ENCODE data around the gene NCEH1.
A peak's percentile ranks its signal among the peaks of the same experiment; 100 is the strongest.
"Not testable (repeated sequence)": the region's sequence is repeated elsewhere in the genome, so short reads cannot be mapped to it uniquely, and the experiment has no call there.

NCEH1 gene

DNA sequence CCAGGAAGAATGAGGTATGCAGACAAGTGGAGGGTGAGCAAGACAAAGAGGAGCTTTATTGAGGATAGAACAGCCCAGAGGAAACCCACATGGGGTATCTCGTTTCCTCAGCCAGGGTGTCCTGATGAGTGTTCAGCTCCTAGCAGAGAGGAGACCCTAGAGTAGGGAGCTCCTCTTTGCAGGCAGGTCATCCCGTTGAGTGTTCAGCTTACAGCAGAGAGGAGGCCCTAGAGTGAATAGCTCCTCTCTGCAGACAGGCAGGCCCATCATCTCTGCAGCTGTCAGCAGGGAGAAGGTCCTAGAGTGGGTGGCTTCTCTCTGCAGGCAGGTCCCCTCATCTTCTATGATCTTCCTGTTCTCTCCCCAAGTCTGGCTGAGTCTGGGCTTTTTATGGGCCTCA, 97.0 kb downstream of the NCEH1 start:
- DNase-seq (ENCODE audit: low spot score), result no peak

DNA sequence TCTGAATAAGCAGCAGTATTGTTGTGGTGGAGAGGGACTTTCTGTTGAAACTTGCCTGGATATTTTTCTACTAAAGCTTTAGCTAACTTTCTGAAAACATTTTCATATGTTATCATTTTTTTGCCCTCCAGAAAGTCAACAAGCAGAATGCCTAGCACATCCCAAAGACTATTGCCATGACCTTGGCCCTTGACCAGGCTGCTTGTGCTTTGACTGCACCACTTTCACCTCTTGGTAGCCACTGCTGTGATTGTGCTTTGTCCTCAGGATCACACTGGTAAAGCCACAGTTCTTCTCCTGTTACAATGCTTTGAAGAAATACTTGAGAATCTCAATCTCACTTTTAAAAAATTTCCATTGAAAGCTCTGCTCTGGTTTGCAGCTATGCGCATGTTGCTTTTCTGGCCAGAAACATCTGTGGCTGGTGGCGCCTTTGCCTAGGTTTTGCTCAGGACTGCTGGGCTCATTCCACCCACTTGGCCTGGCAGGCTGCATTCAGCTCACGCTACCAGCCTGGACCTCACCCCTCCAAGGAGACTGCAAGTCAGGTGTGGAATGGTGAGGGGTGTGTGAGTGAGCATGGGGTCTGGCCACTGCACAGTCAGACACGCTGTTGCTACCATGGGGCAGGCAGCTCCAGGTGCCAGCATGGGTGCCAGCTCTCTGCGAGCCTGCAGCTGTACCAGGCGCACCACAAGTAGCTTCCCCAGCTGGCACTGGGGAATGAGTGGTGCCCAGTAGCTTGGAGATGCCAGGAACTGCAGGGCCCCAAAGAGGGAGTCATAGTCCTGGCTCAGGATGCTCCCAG, 97.8 kb downstream of the NCEH1 start:
- no peak for DNase-seq (ENCODE audit: low spot score)

DNA sequence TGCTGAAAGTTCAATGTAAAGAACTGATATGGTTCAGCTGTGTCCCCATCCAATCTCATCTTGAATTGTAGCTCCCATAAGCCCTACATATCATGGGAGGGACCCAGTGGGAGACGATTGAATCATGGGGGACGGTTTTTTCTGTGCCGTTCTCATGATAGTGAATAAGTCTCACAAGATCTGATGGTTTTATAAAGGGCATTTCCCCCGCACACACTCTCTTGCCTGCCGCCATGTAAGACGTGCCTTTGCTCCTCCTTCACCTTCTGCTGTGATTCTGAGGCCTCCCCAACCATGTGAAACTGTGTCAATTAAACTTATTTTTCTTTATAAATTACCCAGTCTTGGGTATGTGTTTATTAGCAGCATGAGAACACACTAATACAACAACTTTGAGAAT, 101.1 kb downstream of the NCEH1 start:
- no peak for DNase-seq (ENCODE audit: low spot score)

DNA sequence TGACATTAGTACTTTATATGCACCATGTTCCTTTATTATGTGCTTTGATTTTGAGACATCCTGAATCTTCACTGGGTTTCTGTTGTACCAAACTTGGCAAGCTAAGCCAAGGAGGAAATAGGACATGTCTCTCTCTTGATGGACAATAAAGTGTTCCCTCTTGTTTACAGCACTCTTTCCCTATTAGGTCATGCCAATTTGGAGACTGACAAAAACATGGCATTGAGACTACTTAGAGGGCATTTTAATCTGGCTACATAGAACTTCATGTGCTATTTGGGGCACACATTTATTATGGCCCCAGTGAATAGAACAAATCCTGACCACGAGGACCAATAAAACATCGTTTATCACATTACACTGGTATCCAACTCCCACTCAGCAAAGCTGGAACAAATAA, 102.3 kb downstream of the NCEH1 start:
- no peak for DNase-seq (ENCODE audit: low spot score)

DNA sequence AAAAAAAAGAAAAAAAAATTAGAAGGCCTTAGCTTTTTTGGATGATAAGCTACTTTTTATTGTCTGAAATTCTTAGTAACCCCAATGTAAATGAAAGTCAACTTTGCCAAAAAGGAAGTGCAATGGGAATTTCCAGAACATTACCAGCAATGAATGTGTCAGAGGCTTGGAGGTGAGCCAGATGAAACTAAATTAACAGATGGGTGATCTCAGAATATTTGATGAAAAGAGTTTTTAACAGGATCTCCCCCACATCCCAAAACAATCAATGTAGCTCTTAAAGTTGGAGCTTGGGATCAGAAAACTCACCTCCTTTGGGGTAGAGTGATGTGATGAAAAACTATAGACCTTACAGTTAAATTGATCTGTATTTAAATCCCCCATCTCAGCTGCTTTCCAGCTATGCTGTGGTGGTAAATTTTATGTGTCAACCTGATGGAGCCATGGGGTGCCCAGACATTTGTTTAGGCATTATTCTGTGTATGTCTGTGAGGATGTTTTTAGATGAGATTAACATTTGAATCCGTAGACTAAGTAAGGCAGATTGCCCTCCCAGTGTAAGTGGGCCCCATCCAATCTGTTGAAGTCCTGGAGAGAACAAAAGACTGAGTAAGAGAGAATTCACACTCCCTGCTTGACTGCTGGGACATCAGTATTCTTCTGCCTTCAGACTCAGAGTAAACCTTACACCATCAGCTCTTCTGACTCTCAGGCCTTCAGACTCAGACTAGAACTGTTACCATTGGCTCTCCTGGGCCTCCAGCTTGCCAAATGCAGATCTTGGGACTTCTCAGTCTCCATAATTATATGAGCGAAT, 103.4 kb downstream of the NCEH1 start:
- no peak for DNase-seq (ENCODE audit: low spot score)

DNA sequence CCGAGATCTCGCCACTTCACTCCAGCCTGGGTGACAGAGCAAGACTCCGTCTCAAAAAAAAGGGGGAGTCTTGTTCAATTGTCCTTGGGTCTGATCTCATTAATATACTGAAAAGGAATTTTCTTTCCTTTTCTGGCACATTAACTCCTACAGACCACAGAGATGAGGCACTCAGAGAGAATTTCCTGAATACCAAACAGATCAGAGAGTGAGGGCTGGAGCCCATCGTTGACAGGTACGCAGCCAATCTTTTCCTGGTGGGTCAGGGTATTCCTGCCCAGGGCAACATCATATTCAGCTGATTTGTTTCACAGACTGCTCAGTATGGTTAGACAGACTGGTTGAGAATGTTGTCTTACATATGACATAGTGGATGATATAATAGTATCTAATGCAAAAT, 104.8 kb downstream of the NCEH1 start:
- no peak for DNase-seq (ENCODE audit: low spot score)

DNA sequence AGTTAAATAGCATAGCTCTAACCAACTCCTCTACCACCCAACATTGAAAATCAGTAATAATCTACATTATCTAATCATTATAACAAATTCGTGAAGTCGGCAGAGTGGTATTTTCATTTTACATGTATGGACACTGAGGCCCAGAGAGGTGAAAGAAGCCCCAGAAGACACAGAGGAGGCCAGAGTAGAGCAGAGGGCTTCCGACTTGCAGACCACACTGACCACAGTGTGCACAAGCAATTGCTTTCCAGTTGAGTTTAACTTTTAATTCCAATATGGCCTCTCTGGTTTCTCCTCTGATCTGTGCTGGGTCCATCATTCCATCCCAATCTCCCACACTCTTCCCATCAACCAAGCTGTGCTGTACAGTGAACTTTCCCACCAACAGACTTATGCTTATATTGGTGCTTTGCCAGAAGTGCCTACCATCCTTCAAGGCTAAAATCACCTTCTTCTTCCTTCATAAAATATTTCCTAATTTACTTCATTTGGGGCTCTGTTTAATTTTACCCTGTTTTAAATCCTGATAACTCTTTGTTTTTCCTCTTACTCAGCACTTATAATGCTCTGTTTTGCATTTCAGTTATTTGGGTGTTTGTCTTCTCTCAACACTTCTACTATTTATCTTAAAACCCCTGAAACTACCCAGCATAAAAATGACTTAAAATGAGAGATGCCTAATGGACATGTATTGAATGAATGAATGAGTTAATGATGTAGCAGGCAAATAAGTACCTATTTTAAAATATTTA, 105.8 kb downstream of the NCEH1 start:
- DNase-seq (ENCODE audit: low spot score), result no peak

DNA sequence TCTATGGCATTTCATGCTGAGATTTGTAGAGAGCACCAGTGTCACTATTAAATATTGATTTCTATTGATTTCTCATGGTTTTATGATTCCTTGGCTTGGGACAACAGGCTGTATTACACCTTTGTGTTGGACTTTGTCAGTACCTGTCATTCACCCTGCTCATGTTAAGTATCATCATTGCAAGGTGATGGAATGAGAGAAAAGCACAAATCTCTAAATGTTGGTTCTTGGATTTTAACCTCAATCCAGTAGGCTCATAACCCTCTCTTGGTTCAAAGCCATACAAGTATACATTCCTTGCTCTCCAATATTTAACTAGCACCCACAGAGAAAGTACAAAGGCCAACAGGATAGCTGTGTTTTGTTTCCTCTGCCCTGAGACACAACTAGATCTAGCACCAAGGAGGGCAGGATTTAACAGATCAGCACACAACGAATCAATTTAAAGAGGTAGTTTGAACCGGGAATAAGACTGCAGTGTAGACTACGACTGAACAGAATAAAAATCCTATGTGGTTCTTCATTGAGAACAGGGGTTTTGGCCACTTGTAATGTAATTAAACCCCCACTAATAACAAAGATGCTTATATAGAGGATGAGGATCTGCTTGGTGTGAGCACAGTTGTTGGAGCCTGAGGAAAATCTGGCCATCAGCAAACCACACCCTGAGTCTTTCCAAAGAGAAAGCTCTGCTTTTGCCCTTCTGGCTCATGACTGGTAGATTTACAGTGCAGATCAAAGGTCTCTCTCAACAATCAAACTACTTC, 109.6 kb downstream of the NCEH1 start:
- no peak for DNase-seq (ENCODE audit: low spot score)

DNA sequence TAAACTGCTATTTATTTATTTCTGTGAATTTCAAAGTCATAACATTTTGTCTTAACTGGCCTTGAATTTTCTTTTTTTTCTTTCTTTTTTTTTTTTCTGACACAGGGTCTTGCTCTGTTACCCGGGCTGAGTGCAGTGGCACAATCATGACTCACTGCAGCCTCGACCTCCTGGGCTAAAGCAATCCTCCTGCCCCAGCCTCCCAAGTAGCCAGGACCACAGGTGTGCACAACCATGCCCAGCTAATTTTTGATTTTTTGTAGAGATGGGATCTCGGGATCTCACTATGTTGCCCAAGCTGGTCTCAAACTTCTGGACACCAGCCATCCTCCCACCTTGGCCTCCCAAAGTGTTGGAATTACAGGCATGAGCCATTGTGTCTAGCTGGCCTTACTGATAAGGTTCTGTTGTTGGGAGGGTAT, 110.2 kb downstream of the NCEH1 start:
- DNase-seq (ENCODE audit: low spot score), result no peak

DNA sequence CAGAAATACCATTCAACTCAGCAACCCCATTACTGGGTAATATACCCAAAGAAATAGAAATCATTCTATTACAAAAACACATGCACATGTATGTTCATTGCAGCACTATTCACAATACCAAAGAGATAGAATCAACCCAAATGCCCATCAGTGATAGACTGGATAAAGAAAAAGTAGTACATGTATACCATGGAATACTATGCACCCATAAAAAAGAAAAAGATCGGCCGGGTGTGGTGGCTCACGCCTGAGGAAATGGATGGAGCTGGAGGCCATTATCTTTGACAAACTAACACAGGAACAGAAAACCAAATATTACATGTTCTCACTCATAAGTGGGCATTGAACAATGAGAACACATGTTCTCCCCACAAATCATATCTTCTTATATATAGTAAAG, 112.0 kb downstream of the NCEH1 start:
- no peak for DNase-seq (ENCODE audit: low spot score)

DNA sequence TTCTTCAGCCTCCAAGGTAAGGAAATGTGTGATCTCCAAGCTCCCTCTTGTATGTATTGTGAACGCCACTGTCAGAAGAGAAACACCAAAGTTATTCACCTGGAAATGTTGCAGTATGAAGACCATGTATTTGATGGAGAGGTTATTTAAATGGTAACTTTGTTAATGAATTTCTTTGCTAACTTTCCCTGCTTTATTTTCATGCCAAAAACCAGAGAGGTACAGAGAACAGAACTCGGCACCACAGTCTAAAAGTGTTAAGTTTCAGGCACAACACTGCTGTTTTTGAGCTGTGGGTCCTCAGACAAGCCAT, 114.5 kb downstream of the NCEH1 start:
- DNase-seq (ENCODE audit: low spot score), result no peak

DNA sequence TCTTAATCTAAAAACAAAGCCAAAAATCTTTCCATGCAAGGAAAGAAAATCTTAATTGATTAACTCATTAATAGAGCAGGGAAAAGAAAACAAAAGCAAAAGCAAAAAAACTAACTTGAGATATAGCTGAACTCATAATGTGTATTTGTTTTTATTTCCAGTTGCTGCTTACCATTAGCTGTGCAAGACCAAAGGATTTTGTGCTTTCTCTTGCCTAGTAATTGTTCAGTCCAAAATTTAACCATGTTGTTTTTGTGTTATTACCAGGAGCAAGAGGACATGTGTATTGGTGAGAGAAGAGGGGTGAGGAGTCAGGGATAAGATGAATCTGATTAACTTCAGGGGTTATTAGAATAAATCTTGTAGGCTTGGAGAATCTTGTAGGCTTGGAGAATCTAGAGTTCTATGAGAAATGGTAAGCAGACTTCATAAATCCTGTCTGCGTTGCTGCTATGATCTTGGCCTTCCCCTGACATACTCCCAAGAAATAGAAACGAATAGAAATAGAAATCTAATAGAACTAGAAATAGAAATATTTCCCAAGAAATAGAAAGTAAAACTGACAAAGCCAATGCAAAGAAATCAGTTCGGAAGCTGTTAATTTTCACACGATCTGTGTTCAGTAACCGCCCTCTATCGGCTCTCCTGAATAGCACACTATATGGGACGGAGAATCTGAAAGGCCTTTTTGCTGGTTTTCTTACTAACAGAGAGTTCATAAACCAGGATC, 115.0 kb downstream of the NCEH1 start:
- DNase-seq (ENCODE audit: low spot score), result peak; percentile 40

DNA sequence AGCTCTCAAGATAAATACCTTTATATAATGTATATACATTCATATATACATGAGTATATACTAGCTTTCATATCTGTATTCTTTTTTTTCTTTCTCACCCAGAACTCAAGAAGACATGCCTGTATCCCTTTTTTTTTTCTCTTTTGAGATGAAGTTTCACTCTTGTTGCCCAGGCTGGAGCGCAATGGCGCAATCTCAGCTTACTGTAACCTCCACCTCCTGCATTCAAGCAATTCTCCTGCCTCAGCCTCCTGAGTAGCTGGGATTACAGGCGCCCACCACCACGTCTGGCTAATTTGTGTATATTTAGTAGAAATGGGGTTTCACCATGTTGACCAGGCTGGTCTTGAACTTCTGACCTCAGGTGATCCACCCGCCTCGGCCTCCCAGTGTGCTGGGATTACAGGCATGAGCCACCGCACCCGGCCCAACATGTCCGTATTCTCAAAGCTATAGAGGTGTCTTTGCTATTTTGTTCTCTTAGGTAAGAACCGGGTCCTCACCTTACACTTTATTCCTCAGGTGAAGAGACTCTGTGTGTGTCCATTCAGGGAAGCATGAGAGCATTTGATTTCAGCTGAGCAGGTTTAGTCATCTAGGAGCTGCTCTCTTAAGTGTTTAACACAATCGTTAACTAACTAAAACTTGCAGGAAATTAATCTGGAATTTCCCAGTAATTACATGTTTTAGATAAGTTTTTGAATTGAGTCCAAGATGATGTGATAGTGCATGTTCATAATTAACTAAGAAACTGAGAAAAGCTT, 115.8 kb downstream of the NCEH1 start:
- DNase-seq (ENCODE audit: low spot score), result not testable (repeated sequence)

DNA sequence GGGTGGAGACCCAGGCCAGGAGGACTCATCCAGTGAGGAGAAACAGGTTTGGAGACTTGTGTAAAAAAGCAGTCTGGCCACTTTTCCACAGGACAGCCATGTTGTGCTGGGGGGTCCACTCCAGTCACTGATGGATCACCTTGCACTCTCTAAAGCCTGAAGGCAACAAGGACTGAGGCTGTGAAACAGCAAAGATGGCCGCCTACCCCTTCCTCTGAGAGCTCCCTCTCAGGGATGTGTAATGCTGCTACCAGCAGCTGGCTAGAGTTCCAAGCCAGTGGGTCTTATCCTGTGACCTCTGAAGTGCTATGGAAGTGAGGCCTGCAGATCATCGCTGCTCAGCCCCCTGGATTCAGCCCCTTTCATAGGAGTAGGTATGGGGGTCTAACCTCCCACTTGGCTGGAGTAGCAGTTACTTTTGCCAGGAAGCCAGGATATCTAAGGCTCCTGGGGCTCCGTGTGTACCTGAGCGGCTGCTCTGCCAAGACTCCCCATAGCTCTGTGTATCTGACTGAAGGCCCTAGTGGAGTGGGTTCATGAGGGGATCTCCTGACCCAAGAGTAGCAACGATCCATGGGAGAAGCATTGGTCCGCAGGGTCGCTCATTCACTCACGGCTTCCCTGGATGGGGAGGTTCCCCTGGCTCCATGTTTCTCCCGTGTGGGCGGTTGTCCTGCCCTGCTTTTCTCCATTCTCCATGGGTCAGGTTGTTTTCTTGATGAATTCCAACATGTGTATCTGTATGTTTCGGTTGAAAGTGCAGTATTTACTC, 117.8 kb downstream of the NCEH1 start:
- DNase-seq (ENCODE audit: low spot score), result no peak

DNA sequence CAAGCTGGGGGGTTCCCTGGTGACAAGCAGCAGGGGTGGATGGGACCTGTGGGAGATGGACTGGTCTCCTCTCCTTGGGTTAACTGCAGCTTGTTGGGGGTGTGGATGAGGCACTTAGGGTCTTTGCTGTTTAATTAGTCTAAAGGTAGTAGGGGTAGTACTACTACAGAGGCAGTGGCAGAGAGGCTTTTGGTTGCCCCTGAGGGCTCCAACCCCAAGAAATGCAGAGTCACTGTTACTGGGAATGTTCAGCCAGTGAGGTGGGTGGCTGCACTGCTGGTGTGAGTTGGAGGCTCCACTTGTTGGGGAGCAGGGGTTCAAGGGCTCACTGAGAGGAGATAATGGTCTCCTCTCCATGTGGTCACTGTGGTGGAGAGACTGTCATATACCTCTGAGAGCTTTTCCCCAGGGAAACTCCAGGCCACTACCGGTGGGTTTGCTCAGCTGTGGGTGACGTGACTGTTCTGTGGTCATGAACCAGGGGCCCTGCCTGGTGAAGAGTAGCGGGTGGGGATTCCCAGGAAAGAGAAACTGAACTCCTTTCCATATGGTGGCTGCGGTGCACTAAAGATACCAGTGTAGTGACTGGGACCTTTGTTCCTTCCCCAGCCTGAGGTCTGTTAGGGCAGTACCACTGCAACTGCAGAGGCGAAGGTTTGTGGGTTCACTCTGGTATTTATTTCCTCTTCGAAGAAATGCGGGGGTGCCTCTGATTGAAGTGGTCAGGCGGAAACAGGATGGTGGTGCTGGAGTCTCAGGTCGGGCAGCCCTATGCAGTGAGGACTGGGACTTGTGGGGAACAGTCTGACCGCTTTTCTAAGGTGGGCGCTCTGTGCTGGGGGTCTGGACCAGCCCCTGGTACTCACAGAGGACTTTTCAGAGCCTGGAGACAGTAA, 118.7 kb downstream of the NCEH1 start:
- DNase-seq (ENCODE audit: low spot score), result no peak

DNA sequence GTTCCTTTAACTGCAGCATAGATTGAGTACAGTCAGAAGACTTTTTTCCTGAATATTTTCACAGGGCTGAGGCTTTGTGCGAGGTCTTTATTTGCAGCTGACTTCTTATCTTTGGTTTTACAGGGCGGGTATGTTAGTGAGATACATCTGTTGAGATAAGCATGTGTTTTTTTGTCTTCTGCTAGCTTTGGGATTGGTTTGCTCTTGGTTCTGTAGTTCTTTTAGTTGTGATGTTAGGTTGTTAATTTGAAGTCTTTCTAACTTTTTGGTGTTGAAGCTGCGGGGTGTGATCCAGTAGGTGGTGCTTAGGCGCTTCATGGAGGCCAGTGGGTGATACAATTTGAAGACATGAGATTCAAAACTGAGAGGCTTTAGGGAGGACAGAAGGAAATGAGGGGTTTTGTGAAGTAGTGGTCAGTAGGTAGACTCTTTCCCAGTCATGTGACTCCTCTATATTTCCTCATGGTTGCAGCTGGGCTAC, 119.7 kb downstream of the NCEH1 start:
- DNase-seq (ENCODE audit: low spot score), result no peak

DNA sequence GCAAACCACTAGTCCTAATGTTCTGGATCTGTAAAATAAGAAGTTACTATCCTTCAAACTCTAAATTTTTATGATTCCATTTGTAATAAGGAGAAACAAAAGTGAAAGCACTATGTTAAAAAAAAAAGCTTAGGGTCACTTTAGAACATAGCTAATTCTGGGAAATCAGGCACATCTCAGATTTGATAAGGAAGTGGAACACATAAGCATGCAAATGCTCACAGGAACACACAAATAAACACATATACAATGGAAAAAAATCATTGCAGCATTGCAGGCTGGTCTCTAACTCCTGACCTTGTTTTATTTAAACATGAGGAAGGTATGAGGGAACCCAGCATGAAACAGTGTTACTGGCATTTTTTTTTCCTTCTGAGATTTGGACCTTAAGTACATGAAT, 124.4 kb downstream of the NCEH1 start:
- no peak for DNase-seq (ENCODE audit: low spot score)

DNA sequence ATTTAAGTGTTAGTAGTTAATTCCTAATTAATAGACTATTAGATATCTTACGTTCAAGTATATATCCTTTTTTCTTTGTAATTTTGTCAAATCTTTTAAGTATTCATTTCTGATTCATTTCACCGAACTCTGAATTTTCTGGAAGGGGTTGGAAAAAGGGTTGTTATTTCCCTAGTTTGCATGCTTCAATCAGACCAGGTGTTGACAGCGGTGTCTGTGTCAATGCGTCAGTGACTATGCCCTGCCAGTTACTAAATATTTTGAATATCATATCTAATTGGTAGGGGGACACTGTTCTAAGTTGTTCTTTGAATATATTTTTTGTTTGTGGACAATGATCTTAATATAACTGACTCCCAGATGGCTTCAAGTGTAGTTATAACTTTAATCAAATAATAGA, 124.9 kb downstream of the NCEH1 start:
- no peak for DNase-seq (ENCODE audit: low spot score)

DNA sequence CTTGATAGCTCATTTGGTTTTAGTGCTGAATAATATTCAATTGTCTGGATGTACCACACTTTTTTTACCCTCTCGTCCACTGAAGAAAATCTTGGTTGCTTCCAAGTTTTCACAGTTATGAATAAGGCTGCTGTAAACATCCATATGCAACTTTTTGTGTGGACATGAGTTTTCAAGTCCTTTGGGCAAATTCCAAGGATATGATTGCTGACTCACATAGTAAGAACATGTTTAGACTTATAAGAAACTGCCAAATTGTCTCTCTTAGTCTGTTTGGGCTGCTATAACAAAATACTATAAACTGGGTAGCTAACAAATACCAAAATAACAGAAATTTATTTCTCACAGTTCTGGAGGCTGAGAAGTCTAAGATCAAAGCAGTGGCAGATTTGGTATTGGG, 128.2 kb downstream of the NCEH1 start:
- no peak for DNase-seq (ENCODE audit: low spot score)

Measured in hematopoietic multipotent progenitor cell treated with erythropoietin and hydrocortisone succinate and interleukin-3 and kit ligand, for 17 days (in vitro differentiated cells).